Liver (tissue), 9 donors: Measurements from ENCODE around the gene MED27. TPM values are rescaled to one million over a fixed set of nuclear protein-coding genes. Genes with fewer than 3 reads are reported as not detected.

Experiments used
- DNase-seq: peaks from one replicate; pipeline ENCODE4 v3.0.0-alpha.2; 2017; ENCODE audit warnings: low spot score
- H3K27ac ChIP-seq, 2 donors: one replicate each; pipeline ENCODE4 v1.7.0; 2013; ENCODE audit warnings: inconsistent platforms in 2 of 2, low read length in 2 of 2, control low read depth in 1 of 2, low read depth in 1 of 2, mild to moderate bottlenecking in 1 of 2
- H3K27me3 ChIP-seq, 4 donors: one replicate each; pipeline versions ENCODE4 v1.6.1 to v1.7.0; 2013; ENCODE audit warnings: low read length in 3 of 4, inconsistent platforms in 1 of 4, mild to moderate bottlenecking in 1 of 4, moderate library complexity in 1 of 4; ENCODE audit not compliant: control insufficient read depth in 4 of 4, insufficient read depth in 4 of 4
- H3K36me3 ChIP-seq, 4 donors: one replicate each; pipeline versions ENCODE4 v1.6.1 to v1.7.0; 2013; ENCODE audit warnings: low read length in 3 of 4, mild to moderate bottlenecking in 3 of 4, low read depth in 1 of 4, moderate library complexity in 1 of 4; ENCODE audit not compliant: control insufficient read depth in 4 of 4, insufficient read depth in 3 of 4
- H3K4me1 ChIP-seq, 4 donors: one replicate each; pipeline versions ENCODE4 v1.6.1 to v1.7.0; 2013; ENCODE audit warnings: low read length in 3 of 4, mild to moderate bottlenecking in 3 of 4, moderate library complexity in 1 of 4; ENCODE audit not compliant: control insufficient read depth in 4 of 4, insufficient read depth in 4 of 4
- H3K4me3 ChIP-seq, 3 donors: one replicate each; pipeline versions ENCODE4 v1.6.1 to v1.7.0; 2013; ENCODE audit warnings: low read length in 3 of 3, control low read depth in 1 of 3, low read depth in 1 of 3, mild to moderate bottlenecking in 1 of 3
- H3K9ac ChIP-seq, 2 donors: one replicate each; pipeline ENCODE4 v1.7.0; 2013; ENCODE audit warnings: low read length in 2 of 2, mild to moderate bottlenecking in 2 of 2, moderate library complexity in 2 of 2, control low read depth in 1 of 2, low read depth in 1 of 2
- H3K9me3 ChIP-seq, 4 donors: one replicate each; pipeline versions ENCODE4 v1.6.1 to v1.7.0; 2013; ENCODE audit warnings: low read length in 3 of 4; ENCODE audit not compliant: control insufficient read depth in 4 of 4
- CTCF ChIP-seq: fragments of 150-350 bp; IDR thresholded peaks from 2 replicates; pipeline ENCODE4 v1.5.1; 2017; ENCODE audit warnings: improper control_type of control experiment, low read depth, low read length; ENCODE audit not compliant: missing input control
- FOXA1 ChIP-seq: IDR thresholded peaks from 2 replicates; pipeline ENCODE4 v1.6.1; 2016; ENCODE audit warnings: antibody characterized with exemption
- FOXA2 ChIP-seq: IDR thresholded peaks from 2 replicates; pipeline ENCODE4 v1.6.1; 2016; ENCODE audit warnings: antibody characterized with exemption
- GABPA ChIP-seq, 2 donors: IDR thresholded peaks in 1 of 2; conservative IDR thresholded peaks in 1 of 2; 2 replicates each; pipeline ENCODE4 v1.6.1; 2016; ENCODE audit warnings: antibody characterized with exemption in 2 of 2, mild to moderate bottlenecking in 1 of 2, moderate library complexity in 1 of 2
- HNF4A ChIP-seq, 2 donors: conservative IDR thresholded peaks; 2 replicates each; pipeline ENCODE4 v1.6.1; 2016; ENCODE audit warnings: antibody characterized with exemption in 2 of 2, mild to moderate bottlenecking in 2 of 2
- HNF4G ChIP-seq: IDR thresholded peaks from 2 replicates; pipeline ENCODE4 v1.6.1; 2016; ENCODE audit warnings: antibody characterized with exemption
- JUND ChIP-seq, 2 donors: IDR thresholded peaks; 2 replicates each; pipeline ENCODE4 v1.6.1; 2016; ENCODE audit warnings: antibody characterized with exemption in 2 of 2
- NR2F2 ChIP-seq: IDR thresholded peaks from 2 replicates; pipeline ENCODE4 v1.6.1; 2016; ENCODE audit warnings: antibody characterized with exemption
- RAD21 ChIP-seq, 2 donors: IDR thresholded peaks; 2 replicates each; pipeline ENCODE4 v1.6.1; 2016; ENCODE audit warnings: antibody characterized with exemption in 2 of 2, mild to moderate bottlenecking in 2 of 2
- REST ChIP-seq: IDR thresholded peaks from 2 replicates; pipeline ENCODE4 v1.6.1; 2016; ENCODE audit warnings: antibody characterized with exemption, mild to moderate bottlenecking
- RXRA ChIP-seq, 2 donors: IDR thresholded peaks; 2 replicates each; pipeline ENCODE4 v1.6.1; 2017 to 2018; ENCODE audit warnings: antibody characterized with exemption in 2 of 2, mild to moderate bottlenecking in 1 of 2
- SP1 ChIP-seq: IDR thresholded peaks from 2 replicates; pipeline ENCODE4 v1.6.1; 2018; ENCODE audit warnings: antibody characterized with exemption, mild to moderate bottlenecking
- YY1 ChIP-seq: IDR thresholded peaks from 2 replicates; pipeline ENCODE4 v1.6.1; 2016; ENCODE audit warnings: antibody characterized with exemption, mild to moderate bottlenecking
- ZBTB33 ChIP-seq: IDR thresholded peaks from 2 replicates; pipeline ENCODE4 v1.6.1; 2016; ENCODE audit warnings: antibody characterized with exemption
- WGBS: extraction: QIAGEN DNeasy Blood & Tissue Kit; methylation state at CpG from one replicate; pipeline ENCODE4 v1.1.7; 2013; 5-methylcytosine and 5-hydroxymethylcytosine counted together
- polyA plus RNA-seq, 2 donors: library from polyadenylated mRNA; stranded (reverse) in 1 of 2; unstranded in 1 of 2; fragments of 200-250 nt in 1 of 2; fragments of >200 nt in 1 of 2; fragmentation: Nextera tagmentation in 1 of 2; extraction: Ambion mirVana in 1 of 2; gene quantifications; one replicate each; pipeline versions ENCODE4 v1.2.1 to v1.2.3, GENCODE V29; 2013 to 2015
- total RNA-seq, 2 donors: library from RNA; depleted of rRNA; stranded (reverse); fragments of >200 nt; gene quantifications; one replicate each; pipeline ENCODE4 v1.2.3, GENCODE V29; 2014
- TF ChIP-seq, protein P1 (sequence below): IDR thresholded peaks from 2 replicates; pipeline ENCODE4 v1.6.1; 2016; ENCODE audit warnings: antibody characterized with exemption
- TF ChIP-seq, protein P2 (sequence below): IDR thresholded peaks from 2 replicates; pipeline ENCODE4 v1.6.1; 2016; ENCODE audit warnings: antibody characterized with exemption
- donor health status: healthy.
- donor health status: healthy.
- donor health status: healthy.
- donor health status: healthy.
- donor health status: healthy.

MED27 gene
- total and polyA plus RNA-seq, 4 donors: 4.6 to 7.9 (median 5.5) TPM

DNA sequence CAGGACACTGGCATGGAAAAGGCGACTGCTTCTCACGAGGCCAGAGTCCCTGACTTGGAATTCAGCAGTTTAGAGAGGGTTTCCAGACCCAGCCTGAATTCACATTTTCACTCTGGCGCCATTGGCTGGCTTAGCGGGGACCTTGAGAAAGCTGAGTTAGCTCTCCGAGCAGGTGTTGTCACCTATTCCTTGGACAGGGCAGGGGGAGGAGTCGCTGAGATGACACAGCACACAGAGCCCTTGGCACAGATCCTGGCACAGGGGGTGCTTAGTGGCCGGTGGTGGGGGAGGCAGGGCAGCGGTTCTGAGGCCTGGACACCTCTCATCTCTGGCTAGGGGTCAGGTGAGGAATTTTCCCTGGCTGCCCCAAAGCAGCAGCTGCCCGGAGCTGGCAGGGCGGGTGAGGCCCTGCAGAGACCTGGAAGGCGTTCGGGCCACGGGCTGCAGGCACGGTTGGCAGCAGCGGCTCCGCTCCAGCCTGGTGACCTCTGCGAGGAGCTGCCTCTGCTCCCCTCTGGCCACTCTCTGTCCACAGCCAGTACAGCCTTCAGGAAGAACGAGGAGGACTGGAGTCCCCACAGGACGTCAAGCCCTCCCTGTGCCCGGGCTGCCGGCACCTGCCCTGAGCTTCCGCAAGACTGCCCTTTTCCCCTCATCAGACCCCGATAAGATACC, 267.4 kb downstream of the MED27 start:
- Histone ChIP-seq H3K27ac (no peak overlapping the region), H3K27me3 (peaks cover 0 to 3% (median 1%) of the 10 kb centered on the region in 4 donors), H3K36me3 (no peaks in the 10 kb centered on the region), H3K9ac (no peak overlapping the region), H3K4me1 (no peaks in the 10 kb centered on the region), H3K9me3 (no peaks in the 10 kb centered on the region), H3K4me3 (no peak overlapping the region)
- 82% methylated on average over 23 of the region's 23 CpGs for WGBS
- DNase-seq: no peak
- TF ChIP-seq GABPA (IDR thresholded peaks at IDR 0.05 in 1 of 2, conservative IDR thresholded peaks at IDR 0.05 in 1 of 2): no peak
- TF ChIP-seq RAD21 (IDR thresholded peaks at IDR 0.05): no peak
- no peak for TF ChIP-seq HNF4G
- TF ChIP-seq ZBTB33: no peak
- no peak for TF ChIP-seq FOXA1
- TF ChIP-seq RXRA (IDR thresholded peaks at IDR 0.05): no peak

GRCh38 chr9:131811405-131811804, 268.3 kb downstream of the MED27 start:
- Histone ChIP-seq H3K27ac (no peak overlapping the region), H3K27me3 (peaks cover 0 to 7% (median 1%) of the 10 kb centered on the region in 4 donors)

More at GRCh38 chr9:131811405-131811804, 268.3 kb downstream of the MED27 start:
- no peaks in the 10 kb centered on the region for H3K4me1 ChIP-seq
- H3K9ac ChIP-seq: no peak overlapping the region
- no peak for TF ChIP-seq GABPA (IDR thresholded peaks at IDR 0.05 in 1 of 2, conservative IDR thresholded peaks at IDR 0.05 in 1 of 2)
- no peak for TF ChIP-seq CTCF
- no peak for TF ChIP-seq RAD21 (IDR thresholded peaks at IDR 0.05)
- no peak for TF ChIP-seq HNF4A (conservative IDR thresholded peaks at IDR 0.05)
- TF ChIP-seq, protein P1, sequence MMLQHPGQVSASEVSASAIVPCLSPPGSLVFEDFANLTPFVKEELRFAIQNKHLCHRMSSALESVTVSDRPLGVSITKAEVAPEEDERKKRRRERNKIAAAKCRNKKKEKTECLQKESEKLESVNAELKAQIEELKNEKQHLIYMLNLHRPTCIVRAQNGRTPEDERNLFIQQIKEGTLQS: no peak
- no peak for TF ChIP-seq JUND (IDR thresholded peaks at IDR 0.05)
- no peak for TF ChIP-seq REST
- no peak for TF ChIP-seq RXRA (IDR thresholded peaks at IDR 0.05)
- TF ChIP-seq, protein P2, sequence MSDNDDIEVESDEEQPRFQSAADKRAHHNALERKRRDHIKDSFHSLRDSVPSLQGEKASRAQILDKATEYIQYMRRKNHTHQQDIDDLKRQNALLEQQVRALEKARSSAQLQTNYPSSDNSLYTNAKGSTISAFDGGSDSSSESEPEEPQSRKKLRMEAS: no peak
- no peak for TF ChIP-seq ZBTB33
- no peak for TF ChIP-seq FOXA2
- no peak for TF ChIP-seq FOXA1
- no peak for TF ChIP-seq SP1
- TF ChIP-seq NR2F2: no peak
- no peak for TF ChIP-seq YY1
- TF ChIP-seq HNF4G: no peak
- H3K36me3 ChIP-seq: no peaks in the 10 kb centered on the region
- H3K4me3 ChIP-seq: no peak overlapping the region
- DNase-seq: no peak
- H3K9me3 ChIP-seq: no peaks in the 10 kb centered on the region
- 78% methylated on average over 11 of the region's 11 CpGs for WGBS
